Measurements from ENCODE around the gene ZNF692.
"Not testable (repeated sequence)": the region's sequence is repeated elsewhere in the genome, so short reads cannot be mapped to it uniquely, and the experiment has no call there.

The ZNF692 gene

DNA sequence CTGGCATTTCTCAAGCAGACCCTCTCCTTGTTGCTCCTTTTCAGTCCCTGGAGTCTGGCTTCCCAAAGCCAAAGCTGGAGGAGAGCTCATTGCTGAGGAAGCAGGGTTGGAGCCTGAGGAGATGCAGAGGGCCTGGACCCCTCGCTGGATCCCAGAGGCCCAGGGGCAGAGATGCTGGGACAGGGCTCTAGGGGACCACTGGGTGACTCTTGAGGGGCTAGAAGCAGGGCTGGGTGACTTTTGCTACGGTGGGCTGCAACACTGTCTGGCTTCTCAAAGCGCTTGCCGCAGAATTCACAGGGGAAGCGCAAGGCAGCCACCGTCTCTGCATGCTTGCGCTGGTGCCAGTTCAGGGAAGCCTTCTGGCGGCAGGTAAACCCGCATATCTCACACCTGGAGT lies 8.8 kb downstream of the ZNF692 start:
- no peak for DNase-seq

DNA sequence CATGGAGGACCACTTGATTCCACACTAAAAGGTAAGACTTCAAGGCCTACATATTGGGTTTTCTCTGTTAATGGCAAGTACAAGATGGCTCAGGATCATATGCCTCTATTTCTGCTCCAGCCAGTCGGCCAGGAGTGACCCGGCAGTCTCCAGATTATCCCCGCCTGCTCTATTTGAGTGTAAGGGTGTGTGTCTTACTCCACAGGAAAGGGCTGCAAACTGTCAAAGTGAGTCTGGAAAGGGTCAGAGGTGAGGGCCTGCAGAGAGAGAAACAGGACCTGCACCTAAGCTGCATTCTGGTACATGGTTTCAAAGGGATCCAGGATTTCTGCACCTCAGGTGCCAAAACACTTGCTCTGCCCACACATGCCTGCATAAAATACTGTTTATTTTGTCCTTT lies 9.2 kb downstream of the ZNF692 start:
- no peak for DNase-seq

DNA sequence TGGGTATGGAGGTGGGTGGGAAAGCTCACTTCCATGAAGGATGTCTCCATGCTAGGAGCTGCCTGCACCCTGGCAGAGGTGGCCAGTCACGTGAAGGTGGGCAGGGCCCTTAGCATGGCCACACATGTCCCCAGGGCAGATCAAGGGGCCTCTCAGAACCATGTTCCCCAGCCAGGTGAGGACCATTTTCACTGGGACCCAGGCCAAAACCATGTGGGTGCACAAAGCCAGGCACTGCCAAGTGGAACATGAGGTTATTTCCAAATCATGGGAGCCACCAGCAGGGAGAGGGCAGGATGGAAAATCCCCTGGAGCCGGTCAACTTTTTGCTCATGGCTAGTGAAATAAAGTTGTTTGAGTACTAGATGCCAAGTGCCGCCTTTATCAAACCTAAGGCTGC lies 9.7 kb downstream of the ZNF692 start:
- no peak for DNase-seq

DNA sequence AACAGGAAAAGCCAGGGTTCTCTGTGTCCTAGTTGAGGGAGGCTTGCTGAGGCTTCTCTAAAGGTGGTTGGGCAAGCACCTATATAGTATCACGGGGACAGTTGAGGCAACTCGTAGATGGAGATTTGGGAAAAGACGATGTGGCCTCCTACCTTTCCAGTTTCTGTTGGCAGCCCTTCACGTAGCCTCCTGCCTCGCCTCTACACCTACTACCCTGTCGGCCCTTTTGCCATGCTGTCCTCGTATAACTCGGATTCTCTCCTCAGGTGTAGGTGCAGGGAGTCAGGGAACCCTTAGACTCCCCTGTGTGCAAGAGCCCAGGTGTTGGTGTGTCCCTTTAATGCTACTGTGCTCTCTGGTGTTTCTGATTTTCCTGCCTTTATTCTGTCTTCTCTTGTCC lies 10.3 kb downstream of the ZNF692 start:
- DNase-seq: no peak

DNA sequence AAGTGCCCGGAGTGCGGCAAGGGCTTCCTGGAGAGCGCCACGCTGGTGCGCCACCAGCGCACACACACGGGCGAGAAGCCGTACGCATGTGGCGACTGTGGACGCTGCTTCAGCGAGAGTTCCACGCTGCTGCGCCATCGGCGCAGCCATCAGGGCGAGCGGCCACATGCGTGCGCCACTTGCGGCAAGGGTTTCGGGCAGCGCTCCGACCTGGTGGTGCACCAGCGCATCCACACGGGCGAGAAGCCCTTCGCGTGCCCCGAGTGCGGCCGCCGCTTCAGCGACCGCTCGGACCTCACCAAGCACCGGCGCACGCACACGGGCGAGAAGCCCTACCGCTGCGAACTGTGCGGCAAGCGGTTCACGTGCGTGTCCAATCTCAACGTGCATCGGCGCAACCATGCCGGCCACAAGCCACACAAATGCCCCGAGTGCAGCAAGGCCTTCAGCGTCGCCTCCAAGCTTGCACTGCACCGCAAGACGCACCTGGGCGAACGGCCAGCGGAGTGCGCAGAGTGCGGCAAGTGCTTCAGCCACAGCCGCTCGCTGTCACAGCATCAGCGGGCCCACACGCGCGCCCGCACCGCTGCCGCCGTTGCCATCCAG lies 10.8 kb downstream of the ZNF692 start:
- no peak for DNase-seq

DNA sequence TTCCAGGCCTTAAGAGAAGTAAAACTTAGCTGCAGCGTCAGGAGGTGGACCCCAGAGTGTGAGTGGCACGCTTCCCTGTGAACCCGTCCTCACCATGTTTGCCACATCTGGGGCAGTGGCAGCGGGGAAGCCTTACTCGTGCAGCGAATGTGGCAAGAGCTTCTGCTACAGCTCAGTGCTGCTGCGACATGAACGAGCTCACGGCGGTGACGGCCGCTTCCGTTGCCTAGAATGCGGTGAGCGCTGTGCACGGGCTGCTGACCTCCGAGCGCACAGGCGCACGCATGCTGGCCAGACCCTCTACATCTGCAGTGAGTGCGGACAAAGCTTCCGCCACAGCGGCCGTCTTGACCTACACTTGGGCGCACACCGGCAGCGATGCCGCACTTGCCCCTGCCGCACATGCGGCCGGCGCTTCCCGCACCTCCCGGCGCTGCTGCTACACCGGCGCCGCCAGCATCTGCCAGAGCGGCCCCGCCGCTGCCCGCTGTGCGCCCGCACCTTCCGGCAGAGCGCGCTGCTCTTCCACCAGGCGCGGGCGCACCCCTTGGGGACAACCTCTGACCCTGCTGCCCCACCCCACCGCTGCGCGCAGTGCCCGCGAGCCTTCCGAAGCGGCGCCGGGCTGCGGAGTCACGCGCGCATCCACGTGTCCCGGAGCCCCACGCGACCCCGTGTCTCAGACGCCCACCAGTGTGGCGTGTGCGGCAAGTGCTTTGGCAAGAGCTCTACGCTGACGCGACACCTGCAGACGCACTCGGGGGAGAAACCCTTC lies 11.5 kb downstream of the ZNF692 start:
- no peak for DNase-seq

DNA sequence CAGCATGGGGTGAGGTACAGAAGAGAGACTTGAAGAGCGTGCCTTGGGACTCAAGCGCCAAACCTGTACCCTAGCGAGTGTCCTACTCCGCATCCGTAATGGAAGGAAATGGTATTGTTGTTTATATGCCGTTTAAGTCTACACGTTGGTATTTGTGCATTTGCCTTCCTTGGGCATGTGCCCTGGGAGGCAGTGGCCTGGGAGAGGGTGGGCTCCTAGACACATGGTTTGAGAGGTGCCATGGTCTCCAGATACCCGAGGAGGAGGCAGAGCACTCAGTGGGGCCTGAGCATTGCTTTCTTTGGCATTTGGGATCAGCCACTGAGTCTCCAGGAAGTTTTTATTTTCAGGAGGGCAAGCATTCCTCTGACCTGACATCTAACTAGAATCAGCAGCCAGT lies 14.4 kb downstream of the ZNF692 start:
- no peak for DNase-seq

DNA sequence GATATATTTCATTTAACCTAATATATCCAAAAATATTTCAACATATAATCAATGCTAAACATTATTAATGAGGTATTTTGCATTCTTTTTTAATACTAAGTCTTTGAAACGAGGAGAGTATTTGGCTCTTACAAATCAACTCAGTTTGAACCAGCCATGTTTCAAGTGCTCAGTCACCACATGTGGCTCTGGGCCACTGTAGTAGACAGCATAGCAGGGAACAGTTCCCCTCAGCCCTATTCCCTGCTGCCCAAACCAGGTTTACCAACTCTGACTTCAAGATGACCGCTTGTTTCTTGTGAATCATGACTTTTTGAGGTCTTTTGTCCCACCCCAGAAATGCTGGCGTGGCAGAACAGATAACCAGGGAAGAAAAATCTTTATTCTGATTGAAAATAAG lies 15.2 kb downstream of the ZNF692 start:
- DNase-seq: no peak

DNA sequence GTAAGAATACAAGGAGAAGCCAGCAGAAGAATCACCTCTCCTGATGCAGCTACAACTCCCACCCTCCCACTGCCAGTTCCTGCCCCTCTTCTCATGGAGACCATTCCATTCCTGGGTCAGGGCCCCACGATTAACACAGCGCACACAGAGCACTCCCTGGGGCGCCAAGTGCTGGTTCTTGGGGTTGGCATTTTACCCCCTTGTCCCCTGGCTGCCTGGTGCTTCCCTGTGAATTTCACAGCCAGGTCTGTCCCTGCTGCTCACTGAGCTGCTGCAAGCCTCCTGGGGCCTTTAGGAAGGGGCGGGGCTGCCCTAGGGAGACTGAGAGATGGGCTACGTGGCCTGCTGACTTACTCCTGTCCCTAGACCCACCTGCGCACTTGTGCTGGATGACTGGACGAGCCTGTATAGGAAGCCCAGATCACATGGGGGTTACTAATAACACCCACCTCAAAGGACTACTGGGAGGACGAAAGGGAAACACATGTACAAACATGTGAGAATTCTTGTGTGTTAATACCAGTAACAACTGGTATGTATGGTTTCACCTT lies 16.0 kb downstream of the ZNF692 start:
- DNase-seq: no peak

DNA sequence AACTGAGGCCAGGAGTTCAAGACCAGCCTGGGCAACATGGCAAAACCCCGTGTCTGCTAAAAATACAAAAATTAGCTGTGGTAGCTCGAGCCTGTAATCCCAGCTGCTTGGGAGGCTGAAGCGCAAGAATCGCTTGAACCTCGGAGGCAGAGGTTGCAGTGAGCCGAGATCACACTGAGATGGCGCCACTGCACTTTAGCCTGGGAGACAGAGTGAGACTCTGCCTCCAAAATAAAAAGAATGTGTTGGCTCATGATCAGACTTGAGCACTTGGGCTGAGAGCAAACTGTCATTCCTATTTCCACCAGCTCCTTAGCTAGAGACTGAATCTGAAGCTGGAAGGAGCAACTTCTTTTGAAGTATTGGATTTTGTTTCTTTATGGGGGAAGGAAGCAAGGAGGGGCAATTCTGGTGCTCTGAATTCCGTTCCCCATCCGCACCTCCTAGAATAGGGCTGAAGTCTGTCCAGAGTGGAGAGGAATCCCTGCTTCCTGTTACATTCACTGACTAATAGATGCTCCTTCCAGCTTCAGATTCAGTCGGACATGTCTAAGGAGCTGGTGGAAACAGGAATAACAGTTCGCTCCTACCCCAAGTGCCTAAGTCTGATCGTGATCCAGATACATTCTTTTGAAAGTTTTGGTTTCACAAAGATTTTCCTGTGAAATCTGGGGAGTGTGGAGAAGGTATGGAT lies 17.0 kb downstream of the ZNF692 start:
- no peak for DNase-seq

DNA sequence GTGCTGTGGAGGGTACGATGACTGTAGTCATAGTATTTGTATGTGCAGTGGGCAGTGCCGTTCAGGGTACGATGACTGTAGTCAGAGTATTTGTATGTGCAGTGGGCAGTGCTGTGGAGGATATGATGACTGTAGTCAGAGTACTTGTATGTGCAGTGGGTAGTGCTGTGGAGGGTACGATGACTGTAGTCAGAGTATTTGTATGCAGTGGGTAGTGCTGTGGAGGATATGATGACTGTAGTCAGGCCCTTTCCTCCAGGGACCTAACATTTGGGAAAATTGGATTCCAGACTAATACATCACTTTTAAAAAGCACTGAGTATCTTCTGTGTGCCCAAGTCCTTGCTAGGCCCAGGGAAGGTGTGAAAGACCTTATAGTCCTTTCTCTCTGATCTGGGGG lies 17.9 kb downstream of the ZNF692 start:
- DNase-seq: no peak

DNA sequence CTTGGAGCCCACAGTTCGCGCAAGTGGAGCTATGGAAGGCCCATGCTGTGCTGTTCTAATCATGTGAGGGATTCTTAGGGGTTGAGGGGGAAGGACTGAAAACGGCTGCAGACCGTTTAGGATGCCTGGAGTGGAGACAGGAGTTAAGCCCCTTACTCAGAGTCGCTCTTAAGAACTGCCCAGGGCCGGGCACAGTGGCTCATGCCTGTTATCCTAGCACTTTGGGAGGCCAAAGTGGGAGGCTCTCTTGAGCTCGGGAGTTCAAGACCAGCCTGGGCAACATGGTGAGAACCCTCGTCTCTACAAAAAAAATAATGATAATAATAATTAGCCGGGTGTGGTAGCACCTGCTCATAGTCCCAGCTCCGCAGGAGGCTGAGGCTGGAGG lies 19.7 kb downstream of the ZNF692 start:
- DNase-seq: no peak

DNA sequence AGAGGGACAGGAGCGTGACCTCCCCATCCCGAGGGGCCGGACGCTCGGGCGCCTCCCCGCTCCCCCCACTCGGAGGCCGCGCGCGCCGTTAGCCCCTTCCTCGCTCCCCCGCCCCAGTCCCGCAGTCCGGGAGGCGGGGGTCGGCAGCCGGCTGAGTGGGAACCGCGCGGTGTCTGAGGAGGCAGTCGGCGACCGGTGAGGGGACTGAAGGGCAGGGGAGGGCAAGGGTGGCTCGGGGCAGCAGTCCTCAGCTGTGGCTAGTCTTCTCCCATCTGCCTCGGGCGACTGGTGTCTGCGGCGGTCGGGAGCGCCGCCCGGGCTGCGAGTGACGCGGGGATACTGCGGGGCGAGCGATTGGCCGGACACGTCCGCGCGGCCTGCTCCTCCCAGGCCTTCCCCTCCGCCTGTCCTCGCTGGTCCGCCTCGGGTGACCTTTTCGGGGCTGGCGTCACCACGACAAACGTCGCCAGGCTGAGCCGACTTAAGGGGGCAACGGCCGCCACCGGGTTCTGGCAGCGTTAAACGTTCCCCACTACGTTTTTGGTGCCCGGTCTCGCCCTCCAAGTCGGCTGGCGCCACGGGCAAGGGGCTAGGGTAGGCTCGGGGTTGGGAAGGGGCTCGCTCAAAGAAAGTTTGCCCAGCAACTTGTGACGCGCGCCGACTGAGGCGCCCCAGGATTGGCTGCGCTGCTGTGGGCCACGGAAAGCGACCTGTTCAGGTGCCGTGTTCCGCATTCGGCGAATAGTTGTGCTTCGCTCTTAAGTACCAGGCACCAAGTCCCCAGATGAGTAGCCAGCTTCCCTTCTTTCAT lies 20.3 kb downstream of the ZNF692 start:
- peak; percentile 61 to 96 (median 89) for DNase-seq

DNA sequence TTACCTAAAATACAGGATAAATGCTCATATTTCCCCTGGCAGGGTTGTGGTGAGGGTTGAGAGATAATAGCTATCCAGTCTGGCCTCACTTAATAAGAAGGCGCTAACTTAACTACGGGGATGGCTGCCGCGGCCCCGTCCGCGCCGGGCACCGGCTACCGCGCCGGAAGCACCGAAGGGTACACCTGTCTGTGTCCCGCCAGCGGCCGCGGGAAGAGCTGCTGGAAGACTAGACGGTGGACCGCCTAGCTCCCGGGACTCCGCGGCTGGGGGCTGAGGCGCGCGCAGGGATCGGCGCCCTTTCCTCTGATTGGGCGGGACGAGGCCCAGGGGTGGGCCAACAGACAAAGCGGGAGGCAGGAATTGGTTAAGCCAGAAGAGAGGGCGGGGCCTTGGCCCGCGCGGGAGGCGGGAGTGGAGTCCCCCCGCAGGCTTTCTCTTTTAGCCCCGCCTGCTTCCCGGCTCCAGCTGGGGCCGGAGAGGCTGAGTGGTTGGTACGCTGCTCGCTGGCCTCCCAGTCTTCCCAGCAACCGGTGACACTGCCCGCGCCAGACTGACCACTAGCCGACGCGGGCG lies 21.0 kb downstream of the ZNF692 start, which contains the start of gene ZNF672:
Gene ZNF672, plus strand, starts transcription at position 444 of the 576 bp plus-strand sequence. CDS start 9,051 bp downstream, outside the sequence.
- DNase-seq: peak; percentile 83 to 99 (median 97)

DNA sequence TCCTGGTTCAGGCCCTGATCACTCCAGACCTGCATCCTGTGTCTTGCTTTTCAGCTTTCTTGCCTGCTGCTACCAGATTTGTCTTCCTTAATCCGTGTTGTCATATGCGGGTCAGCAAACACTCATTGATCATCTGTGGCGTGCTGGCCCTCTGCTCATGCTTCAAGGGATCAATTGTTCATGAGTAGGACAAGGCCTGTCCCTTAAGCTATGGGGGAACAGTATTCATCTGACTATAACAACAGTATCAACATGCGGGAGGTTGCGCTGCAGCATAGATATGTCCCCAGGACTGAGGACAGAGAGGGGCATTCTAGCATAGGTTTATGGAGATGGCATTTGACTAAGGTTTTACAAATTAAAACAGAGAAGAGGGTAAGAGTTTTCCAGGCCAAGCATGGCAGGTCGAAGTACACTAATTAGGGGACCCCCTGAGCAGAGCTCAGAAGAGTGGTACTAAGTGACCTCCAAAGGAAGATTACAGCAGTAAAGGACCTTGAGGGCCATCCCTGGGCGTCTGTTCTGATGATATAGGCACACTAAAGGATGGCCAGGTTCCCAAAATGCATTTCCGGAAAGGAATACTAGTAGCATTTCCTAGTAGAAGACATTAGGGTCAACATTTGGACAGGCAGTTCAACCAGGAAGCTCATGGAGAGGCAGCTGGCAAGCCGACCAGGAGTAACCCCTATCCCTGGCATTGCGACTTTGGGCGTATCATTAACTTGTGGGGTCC lies 21.7 kb downstream of the ZNF692 start:
- peak in 1 of 56 donors; percentile 61 for DNase-seq

DNA sequence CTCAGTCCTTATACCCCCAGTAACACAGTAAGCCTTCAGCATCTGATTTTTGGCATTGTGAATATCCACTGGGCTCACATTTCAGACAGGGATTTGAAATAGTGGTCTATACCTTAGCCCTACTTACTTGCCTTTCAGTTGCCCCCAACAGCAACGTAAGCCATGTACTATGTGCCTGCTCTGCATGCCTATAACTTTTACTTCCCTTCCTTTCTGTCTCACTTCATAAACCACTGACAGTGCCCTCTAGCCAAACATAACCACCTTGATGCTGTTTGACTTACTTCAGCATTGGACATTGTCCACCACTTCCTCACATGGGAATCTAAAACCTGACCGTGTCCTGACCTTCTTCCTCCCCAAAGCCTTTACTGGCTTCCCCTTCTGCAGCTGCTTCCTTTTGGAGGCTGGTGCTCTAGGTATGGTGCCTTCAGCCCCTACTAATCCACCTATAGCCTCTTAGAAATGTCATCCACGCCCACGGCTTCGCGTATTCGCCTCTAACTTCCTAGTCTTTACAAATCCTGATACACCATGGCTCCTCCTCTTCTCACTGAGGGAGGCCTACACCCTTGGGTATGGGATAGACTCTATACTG lies 24.4 kb downstream of the ZNF692 start:
- DNase-seq: no peak

DNA sequence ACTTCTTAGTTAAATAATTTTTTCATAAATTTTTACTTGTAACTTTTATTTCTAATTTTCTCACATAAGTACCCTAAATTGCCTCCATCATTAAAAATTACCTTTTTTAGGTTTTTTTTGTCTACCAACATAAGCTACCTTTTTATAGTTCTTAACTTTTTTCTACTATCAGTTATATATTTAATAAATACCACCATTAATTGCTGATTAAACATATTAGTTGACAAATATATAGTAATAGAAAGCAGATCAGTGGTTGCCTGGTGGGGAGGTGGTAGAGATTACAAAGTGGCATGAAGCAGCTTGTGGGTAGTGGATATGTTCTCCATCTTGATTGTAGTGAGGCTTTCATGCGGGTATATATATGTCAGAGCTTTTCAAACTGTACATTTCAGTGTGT lies 27.0 kb downstream of the ZNF692 start:
- no peak for DNase-seq

DNA sequence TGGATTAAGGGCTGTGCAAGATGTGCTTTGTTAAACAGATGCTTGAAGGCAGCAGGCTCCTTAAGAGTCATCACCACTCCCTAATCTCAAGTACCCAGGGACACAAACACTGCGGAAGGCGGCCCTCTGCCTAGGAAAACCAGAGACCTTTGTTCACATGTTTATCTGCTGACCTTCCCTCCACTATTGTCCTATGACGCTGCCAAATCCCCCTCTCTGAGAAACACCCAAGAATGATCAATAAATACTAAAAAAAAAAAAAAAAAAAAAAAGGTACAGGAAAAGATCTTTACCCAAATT lies 28.2 kb downstream of the ZNF692 start:
- not testable (repeated sequence) for DNase-seq

DNA sequence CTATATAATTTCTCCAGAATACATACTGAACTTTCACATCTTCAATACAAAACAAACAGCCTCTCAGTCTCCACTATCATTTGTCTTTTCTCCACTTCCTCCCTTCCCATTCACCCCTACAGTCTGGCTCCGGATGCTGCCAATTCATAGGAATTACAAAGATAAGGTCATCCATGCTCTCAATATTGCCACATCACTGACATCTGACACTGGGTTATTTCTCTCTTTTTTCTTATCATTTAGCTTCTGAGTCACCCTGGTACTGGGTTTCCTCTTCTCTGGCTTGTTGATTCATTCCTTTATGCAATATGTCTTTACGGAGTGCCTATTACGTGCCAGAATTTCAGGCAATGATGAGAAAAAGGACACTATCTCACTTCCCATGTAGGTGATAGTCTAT lies 30.0 kb downstream of the ZNF692 start:
- no peak for DNase-seq
